GM19452 (cell line): Measurements from ENCODE around the gene SART3.

Experiments used
- ATAC-seq: cut with Tn5 transposase; IDR thresholded peaks from one replicate; pipeline ENCODE4 v1.9.1; 2021; ENCODE audit not compliant: unreplicated experiment

Gene SART3

DNA sequence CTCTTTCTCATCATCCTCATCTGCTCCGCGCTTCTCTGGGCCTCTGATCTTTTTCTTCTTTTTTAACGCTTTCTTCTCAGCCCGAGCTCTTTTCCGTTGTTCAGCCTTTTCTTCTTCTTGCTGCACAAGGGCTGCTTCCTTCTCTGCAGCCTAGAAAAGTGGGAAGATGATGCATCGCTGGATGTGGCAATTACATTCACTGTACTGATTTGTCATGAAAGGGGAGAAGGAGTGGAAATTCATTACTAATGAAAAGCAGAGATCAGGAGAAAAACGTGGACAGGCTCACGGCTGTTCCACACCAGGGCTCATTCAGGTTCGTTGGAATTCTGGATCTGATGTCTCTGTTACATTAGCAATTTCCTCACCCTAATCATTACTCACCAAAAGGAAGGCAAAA lies 30.8 kb downstream of the SART3 start:
- ATAC-seq = no peak

DNA sequence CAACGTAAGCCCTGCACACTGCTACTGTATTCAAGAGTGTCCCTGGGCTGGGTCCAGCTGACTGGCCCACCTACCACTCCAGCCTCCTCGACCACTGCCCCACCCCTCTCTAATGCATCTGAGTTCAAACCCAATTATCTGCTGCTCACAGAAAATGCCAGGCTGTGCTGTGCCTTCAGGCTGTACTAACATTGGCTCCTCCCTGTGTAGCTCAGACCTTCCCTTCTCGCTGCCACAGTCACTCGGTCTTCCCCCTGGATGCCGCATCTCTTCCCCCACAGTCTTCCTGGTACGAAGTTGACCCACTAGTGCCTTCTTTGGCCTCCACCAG lies 33.8 kb downstream of the SART3 start:
- no peak for ATAC-seq

DNA sequence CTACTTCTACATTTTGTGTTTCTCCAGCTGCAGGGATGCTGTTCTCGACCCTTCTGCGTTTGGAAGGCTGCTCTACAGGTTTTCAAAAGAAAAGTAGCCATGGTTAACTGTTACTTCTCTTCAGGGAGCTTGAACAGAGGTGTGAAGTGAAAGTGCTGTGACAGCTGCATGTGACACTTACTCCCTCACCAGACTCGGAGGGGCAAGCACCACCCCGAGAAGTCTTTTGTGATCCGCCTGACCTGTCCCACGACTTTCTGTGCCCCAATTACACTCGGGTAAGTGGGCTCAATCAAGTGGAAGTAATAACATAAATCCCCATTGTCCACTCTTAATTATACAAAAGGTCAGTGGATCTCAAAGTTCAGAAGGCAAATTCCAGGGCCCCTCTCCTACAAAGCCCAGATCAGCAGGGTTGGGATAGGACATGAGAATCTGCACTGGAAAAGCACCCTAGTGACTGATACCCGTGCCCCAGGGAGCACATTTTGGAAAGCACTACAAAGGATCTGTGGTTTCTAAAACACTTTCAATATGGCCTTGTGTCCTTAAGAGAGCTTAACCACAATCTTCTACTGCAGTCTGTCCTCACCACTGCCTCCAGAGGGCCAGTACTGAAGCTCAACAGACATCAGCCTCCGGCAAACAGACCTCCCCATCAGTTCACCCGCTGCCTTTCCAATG lies 34.3 kb downstream of the SART3 start:
- no peak for ATAC-seq

DNA sequence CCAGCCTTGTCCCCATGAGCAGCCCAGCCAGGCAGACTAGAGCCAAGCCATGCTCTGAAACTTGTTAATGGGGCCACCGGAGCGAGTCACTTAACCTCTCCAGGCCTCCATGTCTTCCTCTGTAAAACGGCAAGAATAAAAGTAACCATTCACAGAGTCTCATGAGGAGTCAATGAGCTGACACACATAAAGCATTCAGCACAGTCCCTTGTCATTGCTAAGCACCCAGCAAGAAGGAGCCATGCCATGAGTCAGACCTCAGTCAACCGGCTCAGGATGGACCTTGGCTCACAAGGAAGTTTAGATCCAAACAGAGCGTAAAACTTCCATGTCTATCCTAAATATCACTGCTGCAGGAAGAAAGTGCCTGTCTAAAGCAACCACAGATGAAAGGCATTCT lies 35.3 kb downstream of the SART3 start:
- no peak for ATAC-seq

DNA sequence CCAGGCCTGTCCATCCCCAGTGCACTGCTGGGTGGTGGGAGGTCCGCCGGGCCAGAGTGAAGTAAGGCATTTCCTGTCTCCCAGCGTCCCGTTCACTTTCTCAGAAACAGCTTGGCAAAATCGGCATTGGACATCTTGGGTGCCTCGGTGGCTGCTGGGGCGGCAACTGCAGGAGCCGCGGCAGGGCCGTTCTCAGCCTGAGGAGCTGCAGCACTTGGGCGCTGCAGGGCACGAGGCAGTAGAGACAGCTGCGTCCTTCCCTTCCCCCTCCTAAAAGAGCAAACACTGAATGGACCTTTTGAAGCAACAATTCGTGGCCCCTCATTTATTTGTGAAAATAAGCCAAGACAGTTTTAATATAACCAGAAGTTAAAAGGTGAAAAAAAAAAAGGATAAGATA lies 37.6 kb downstream of the SART3 start:
- no peak for ATAC-seq

DNA sequence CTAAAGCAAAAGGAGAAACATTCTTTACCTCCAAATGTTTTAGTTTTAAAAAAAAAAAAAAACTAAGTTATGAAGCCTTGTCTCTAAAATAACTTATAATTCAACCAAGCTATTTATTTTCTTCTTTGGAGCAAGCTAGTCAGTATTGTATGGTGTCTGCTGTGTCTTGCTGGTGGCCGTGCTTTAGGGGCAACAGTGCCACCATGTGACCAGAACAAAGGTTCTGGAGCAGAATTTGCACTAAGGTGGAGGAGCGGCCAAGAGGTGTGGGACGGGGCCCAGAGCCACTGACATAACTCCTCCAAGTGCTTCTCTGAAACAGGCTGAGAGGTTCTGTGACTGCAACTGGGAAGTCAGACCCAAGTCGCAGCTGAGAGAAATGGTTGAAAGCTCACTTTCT lies 41.4 kb downstream of the SART3 start:
- no peak for ATAC-seq

DNA sequence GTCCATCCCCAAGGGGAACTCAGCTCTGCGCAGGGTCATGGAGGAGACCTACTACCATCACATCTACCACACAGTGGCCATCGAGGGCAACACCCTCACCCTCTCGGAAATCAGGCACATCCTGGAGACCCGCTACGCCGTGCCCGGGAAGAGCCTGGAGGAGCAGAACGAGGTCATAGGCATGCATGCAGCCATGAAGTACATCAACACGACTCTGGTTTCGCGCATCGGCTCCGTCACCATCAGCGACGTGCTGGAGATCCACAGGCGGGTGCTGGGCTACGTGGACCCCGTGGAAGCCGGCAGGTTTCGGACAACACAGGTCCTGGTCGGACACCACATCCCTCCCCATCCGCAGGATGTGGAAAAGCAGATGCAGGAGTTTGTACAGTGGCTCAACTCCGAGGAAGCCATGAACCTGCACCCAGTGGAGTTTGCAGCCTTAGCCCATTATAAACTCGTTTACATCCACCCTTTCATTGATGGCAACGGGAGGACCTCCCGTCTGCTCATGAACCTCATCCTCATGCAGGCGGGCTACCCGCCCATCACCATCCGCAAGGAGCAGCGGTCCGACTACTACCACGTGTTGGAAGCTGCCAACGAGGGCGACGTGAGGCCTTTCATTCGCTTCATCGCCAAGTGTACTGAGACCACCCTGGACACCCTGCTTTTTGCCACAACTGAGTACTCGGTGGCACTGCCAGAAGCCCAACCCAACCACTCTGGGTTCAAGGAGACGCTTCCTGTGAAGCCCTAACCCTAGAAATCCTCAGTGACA lies 42.1 kb downstream of the SART3 start:
- no peak for ATAC-seq

DNA sequence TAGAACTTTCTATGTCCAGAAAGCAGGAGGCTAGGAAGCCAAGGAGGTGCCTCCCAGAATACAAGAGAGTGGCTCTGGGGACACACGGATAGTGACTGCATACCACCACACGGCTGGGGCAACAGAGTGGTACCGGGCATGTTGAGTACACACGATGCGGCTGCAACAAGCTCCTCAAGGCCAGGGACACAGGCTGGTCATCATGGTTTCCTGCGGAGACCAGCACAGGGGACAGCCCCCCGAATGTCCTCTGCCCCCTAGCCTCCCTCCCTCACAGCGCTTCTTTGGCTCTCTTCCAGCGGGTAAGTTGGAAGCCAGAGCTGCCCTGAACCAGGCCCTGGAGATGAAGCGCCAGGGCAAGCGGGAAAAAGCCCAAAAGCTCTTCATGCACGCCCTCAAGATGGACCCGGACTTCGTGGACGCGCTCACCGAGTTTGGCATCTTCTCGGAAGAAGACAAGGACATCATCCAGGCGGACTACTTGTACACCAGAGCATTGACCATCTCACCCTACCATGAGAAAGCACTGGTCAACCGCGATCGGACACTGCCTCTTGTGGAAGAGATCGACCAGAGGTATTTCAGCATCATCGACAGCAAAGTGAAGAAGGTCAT lies 42.8 kb downstream of the SART3 start:
- no peak for ATAC-seq

DNA sequence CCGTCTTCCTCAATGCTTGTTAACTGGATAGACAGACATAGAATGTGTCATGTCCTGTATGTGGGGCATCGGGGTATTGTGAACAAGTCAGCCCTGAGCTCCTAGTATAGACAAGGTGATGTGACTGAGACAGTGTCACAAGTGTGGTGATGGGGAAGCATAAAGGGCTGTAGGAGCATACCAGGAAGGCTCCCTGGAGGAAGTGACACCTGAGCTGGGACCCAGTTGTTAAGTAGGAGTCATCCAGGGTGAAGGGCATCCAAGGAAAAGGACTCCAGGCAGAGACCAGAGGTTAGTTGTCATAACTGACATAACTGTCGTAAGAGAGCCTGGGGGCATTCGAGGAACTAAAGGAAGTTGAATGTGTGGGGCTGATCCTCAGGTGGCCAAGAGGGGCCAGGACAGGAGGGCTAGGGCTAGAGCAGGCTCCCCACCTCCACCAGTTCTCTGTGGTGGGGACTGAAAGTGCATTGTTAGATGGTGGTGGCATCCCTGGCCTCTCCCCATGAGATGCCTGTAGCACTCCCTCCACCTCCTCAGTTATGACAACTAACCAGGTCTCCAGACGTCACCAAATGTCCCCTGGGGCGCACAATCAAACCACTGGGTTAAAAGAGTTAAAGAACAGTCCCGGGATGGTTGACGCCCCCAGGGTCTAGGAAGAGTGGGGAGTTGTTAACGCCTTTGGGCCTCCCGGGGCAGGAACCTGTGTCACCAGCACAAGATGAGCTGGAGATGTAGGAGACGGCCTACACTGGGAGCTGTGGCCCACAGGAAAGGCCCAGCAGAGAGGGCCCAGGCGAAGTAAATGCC lies 43.5 kb downstream of the SART3 start:
- ATAC-seq = no peak

DNA sequence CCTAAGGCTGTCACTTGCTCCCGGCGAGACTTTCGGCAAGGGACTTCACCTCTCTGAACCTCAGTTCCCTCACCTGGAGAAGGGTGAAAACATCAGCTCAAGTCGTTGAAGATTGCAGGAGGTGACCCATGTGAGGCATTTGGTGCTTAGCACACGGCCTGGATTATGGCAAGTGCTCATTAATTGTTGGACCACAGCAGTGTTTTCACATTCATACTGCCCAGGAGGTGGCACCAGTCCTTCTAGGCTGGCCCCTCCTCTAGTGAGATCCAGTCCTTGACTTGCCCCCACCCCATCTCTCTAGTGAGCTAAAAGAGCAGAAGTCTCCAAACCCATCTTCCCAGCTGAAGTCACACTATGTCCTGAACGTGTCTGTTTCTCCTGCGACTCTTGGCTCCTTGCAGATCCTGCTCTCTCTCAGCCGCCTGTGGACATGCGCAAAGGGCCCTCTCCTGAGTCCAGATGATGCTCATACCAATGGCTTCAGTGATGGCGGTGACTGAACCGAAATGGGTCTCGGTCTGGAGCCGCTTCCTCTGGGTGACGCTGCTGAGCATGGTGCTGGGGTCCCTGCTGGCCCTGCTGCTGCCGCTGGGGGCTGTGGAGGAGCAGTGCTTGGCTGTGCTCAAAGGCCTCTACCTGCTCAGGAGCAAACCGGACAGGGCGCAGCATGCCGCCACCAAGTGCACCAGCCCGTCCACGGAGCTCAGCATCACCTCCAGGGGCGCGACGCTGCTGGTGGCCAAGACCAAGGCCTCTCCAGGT lies 44.3 kb downstream of the SART3 start:
- ATAC-seq = no peak

DNA sequence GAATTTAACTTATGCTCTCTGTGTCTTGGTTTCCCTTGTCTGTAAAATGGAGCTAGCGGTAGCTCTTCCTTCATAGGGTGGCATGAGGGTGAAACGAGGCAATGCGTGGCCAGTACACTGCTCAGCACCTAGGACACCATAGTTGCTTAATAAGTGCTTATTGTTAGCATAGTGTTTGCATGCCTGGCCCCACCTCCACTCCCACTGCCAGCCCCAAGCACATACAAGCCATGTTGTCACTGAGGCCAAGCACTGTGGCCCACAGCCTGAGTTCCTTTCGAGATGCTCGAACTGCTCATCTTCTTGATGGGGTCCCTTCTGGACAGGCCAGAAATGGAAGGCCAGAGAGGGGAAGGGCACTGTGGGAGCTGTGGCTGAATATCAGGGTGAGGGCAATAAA lies 45.1 kb downstream of the SART3 start:
- no peak for ATAC-seq

DNA sequence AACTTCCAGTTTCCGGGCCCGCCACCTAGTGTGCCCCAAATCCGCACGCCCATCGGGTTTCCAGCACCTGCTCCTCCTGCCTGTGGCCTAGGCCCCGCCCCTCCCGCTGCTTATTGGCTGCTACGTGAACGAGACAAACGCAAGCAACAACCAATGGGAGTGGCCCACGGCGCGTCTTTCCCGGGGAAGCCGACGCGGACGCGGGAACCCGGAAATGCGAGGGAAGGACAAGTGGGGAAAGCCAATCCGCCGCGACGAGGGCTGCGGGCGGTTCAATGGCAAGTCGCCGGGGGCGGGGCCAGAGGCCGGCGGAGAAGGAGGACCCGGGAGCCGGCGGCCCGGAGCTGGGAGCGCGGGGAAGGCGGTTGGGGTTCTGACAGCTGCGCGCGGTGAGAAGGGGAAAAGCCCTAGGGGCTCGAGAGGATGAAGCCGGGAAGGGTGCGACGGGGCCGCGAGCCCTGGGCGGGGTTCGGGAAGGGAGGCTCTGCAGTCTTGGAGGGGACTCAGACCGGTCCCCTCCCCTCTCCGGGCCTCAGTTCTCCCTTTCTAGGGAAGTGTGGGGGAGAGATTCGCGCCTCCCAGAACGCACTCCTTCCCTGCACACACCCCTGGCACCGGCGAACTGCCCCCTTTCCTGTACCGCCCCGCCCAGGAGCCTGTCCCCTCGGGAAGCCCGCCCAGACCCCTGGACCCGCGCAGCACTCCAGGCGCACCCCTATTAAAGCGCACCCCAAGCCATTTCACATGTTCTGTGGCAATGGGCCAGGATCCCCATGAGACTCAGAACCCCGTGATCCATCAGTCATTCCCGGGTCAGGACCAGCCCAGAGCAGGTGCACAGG lies 45.8 kb downstream of the SART3 start, which contains the start of gene FICD:
TSS of gene FICD (plus strand) at position 305 of the 842 bp plus-strand sequence. CDS start 1,696 bp downstream, outside the sequence.
- ATAC-seq = peak; percentile 86

DNA sequence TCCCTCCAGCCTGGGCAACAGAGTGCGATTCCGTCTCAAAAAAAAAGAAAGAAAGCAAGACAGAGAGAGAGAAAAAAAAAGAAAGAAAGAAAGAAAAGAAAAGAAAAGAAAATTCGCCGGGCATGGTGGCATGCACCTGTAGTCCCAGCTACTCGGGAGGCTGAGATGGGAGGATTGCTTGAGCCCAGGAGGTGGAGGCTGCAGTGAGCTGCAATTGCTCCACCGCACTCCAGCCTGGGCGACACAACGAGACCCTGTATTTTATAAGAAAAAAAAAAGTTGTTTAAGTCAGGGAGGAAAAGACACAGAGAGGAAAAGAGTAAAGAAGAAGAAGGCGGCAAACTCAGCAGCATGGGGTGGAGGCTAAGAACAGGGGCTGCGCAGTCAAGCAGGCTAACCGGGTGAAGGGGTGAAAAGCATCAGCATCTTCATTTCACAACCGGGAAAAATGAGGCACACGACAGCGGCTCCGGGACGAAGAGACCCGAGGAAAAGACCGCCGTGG lies 46.5 kb downstream of the SART3 start:
- ATAC-seq = peak; percentile 2

DNA sequence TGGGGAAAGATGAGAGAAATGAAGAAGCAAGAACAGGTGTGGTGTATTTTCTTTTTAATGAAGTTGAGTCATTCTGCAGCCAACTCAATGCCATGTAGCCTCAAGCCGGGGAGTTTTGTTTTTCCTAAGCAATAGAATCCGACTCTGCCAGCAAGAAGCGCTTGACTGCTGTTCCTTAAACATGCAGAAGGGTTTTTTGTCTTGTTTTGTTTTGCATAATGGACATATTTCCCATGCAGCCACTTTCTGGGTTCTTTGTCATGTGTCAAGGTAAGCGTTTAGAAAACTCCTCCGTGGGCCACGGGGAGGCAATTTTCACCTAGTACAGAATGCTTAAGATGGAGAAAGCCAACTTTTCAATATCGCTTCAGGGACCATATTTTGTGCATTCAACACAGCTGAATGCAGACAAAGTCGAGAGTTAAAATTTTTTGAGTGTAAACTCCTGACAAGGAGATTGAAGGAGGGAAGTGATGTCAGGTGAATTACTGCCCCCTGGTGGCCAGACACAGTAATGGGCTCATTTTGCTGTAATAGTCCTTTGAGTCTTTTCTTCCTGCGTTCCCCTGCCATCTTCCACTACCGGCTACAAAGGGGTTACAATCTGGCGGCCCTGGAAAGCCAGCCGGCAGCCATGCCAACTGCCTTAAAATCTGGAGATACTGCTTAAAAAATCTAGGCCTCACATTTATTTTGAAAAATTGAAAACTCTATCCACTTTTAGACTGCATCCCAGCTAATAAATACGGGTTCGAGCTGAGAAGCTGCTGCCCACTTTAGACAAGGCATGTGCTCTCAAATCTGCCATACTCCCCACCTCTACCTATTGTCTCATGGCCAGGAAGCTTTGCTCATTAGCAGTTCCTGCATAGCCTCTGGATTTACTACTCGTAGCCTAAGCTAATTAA lies 49.1 kb downstream of the SART3 start:
- no peak for ATAC-seq

DNA sequence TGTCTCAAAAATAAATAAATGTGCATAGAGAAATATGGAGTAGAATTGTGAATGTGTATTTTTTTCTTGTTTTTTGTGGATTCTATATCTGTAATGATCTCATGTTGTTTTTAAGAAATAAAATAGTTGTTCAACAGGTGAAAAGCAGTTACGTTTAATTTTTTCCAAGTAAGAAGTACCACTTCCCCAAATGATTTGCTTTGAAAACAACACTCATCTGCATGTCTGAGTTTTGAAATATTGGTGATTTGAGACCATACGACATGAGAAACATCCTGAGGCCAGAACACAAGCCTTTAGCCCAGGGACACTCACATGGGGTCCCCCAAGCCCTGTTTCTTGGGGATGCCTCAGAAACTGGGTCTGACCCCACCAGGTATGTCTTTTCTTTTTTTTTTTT lies 50.1 kb downstream of the SART3 start:
- ATAC-seq = no peak

DNA sequence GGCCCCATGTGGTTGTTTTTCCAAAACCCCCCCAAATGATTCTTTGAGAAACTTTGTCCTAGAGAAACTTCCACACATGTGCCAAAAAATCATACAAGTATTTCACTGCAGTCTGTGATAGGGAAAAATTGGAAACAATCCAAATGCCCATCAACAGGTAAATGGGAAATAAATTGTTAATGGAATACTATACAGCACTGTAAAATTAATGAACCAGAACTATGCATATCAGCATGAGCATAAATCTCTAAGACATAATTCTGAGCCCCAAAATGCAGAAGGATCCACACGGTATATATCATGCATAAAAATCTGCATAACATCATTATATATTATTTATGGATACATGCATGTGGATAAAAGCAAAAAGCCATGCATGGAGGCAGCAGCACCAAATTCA lies 51.2 kb downstream of the SART3 start:
- no peak for ATAC-seq

DNA sequence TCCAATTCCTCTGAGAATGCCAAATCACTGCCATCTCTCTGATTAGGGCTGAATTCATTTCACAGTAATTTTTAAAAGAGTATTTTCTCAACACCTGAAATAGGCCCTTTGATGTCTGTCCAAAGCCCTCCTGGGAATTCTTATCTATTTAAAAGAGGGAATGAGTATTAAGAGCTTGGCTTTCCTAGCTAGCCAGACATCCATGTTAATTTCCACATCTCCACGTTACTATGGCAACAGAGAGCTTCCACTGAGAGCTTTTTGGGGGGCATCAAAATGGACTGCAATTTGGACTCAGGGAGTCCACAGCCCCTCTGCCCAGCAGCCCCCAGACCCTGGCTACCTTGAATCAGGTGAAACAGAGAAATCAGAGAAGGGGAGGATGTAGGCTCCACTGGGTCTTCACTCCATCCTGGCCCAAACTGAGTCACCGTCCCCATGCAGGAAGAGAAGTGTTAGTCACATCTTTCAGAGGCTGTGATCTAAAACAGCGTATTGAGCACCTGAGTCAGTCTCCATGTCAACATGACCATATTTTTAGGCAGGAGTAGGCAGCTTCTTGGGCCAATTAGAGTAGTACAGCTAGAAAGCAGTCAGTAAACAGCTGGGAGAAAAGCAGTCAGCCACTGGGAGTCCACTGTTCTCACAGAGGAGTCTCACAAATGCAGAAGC lies 52.9 kb downstream of the SART3 start:
- ATAC-seq = no peak

DNA sequence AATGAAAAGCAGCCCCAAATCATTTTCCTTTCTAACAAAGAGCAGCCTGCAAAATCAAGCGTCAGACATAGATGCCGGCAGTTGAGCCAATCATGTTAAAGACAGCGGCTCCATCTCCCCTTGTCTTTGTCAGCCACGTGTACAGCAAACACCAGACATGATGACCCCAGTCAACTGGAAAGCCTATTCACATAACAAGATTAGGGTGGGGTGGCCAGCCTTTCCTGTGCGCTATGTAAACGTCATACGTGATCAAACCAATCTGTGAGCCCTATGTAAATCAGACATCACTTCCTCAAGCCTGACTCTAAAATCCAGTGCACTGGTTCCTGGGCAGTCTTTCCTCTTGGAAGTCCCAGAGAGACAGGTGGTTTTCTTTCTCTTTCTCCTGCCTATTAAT lies 55.8 kb downstream of the SART3 start:
- no peak for ATAC-seq
